ENCODE data around the gene KAZN. TPM values are rescaled to one million over a fixed set of nuclear protein-coding genes. Genes with fewer than 3 reads are reported as not detected.

The KAZN gene
- total and polyA plus RNA-seq, 2 of the 8 experiments (the other 6 are each of a cell fraction or from before 2014, with no cell fraction given): 3.7 to 11.8 TPM

DNA sequence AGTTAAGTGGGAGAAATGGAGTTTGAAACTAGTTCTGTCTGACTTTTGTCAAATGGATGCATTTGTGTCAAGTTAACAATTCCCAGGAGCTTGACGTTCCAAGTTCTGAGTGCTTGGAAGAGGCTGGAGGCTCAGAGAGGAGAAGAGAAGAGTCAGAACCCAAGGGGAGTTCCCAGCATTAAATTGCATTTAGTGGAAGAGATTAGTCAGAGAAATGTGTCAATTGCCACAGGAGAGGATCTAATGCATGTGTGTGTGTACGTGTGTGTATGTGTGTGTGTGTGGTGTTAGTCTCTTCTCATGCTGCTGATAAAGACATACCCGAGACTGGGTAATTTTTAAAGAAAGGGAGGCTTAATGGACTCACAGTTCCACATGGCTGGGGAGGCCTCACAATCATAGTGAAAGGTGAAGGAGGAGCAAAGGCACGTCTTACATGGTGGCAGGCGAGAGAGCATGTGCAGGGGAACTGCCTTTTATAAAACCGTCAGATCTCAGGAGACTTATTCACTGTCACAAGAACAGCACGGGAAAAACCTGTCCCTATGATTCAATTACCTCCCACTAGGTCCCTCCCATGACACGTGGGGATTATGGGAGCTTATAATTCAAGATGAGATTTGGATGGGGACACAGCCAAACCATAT, 453.5 kb downstream of the KAZN start:
- H4K20me1 ChIP-seq (replicated peaks in 1 of 2; ENCODE audit: control insufficient read depth in 1 of 2, insufficient read depth in 2 of 2, low read length in 2 of 2): peaks cover 0 to 3% of the 10 kb centered on the region in 2 experiments
- H2BK120ac ChIP-seq (replicated peaks; ENCODE audit: low read depth, low read length): no peak overlapping the region
- H3K4me1 ChIP-seq (replicated peaks in 1 of 4; ENCODE audit: control insufficient read depth in 3 of 4, insufficient read depth in 4 of 4, low read length in 3 of 4): peaks cover 0 to 14% (median 10%) of the 10 kb centered on the region in 4 experiments; a peak in 6 of 7 replicates
- H4K91ac ChIP-seq (replicated peaks; ENCODE audit: insufficient read length, low read length): no peak overlapping the region
- no peak overlapping the region; the same call in 1 of the 2 replicates for H2AK5ac ChIP-seq (ENCODE audit: low read depth, low read length)
- no peak overlapping the region for H3K4me2 ChIP-seq (ENCODE audit: insufficient read depth in 1 of 2, low read depth in 2 of 2, low read length in 2 of 2)
- H2BK15ac ChIP-seq (ENCODE audit: low read length): 0 out of 2 replicates have a peak overlapping the region, but pooled peaks have one; percentile 81
- 87% methylated on average over 8 of the region's 8 CpGs; no CpG with 5 or more reads in 1 of the 2 experiments for WGBS, 2 experiments (ENCODE audit: extremely low coverage in 1 of 2, insufficient coverage in 1 of 2, insufficient read length in 1 of 2, insufficient replicate concordance in 2 of 2, low coverage in 1 of 2, low lambda C conversion rate in 2 of 2, missing lambda C conversion rate in 1 of 2)
- POLR2A ChIA-PET (ENCODE audit: partially characterized antibody): interaction anchor here (1.2 kb wide), 1 partner anchor 18 kb away, joined by 3 read pairs; no protein-coding TSS in a partner anchor
- H3K56ac ChIP-seq (replicated peaks; ENCODE audit: insufficient read length, low read depth, low read length): no peak overlapping the region
- H3K36me3 ChIP-seq (ENCODE audit: control insufficient read depth in 2 of 4, insufficient read depth in 4 of 4, low read length in 3 of 4): no peaks in the 10 kb centered on the region
- H3K4ac ChIP-seq (replicated peaks; ENCODE audit: insufficient read length, low read depth, low read length): no peak overlapping the region
- H2AFZ ChIP-seq (ENCODE audit: low read length): no peak overlapping the region
- no peak overlapping the region for H2BK12ac ChIP-seq (ENCODE audit: low read depth, low read length)
- H2BK5ac ChIP-seq (ENCODE audit: low read depth, low read length): no peak overlapping the region
- no peak overlapping the region for H3K14ac ChIP-seq (ENCODE audit: insufficient read length)
- no peaks in the 10 kb centered on the region for H3K23me2 ChIP-seq (ENCODE audit: low read depth, low read length)
- H3K79me1 ChIP-seq (ENCODE audit: low read depth, low read length): no peaks in the 10 kb centered on the region
- no peak overlapping the region for H4K8ac ChIP-seq (ENCODE audit: extremely low read depth, insufficient read depth, low read length)
- TF ChIP-seq SIN3A (conservative IDR thresholded peaks at IDR 0.05 in 1 of 2, IDR thresholded peaks at IDR 0.05 in 1 of 2; ENCODE audit: low read depth in 1 of 2, low read length in 2 of 2): no peak
- TF ChIP-seq TAF7 (optimal IDR thresholded peaks at IDR 0.05; ENCODE audit: borderline replicate concordance, low read depth, low read length): no peak
- no peak for TF ChIP-seq EP300 (IDR thresholded peaks at IDR 0.05; ENCODE audit: borderline replicate concordance in 1 of 2, low read depth in 2 of 2, low read length in 2 of 2)
- TF ChIP-seq POU5F1 (IDR thresholded peaks at IDR 0.05; ENCODE audit: low read depth, low read length): no peak
- TF ChIP-seq TEAD4 (IDR thresholded peaks at IDR 0.05; ENCODE audit: low read depth, low read length): no peak
- TF ChIP-seq CREB1 (IDR thresholded peaks at IDR 0.05): no peak
- no peak for TF ChIP-seq USF2 (IDR thresholded peaks at IDR 0.05; ENCODE audit: low read length)
- TF ChIP-seq, protein P1, sequence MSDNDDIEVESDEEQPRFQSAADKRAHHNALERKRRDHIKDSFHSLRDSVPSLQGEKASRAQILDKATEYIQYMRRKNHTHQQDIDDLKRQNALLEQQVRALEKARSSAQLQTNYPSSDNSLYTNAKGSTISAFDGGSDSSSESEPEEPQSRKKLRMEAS (IDR thresholded peaks at IDR 0.05): no peak
- H3K9ac ChIP-seq (replicated peaks in 1 of 4; ENCODE audit: extremely low read depth in 1 of 4, low read depth in 3 of 4, low read length in 3 of 4): no peak overlapping the region
- H4K5ac ChIP-seq (ENCODE audit: insufficient read length, low read depth, low read length): no peak overlapping the region
- H2BK20ac ChIP-seq (ENCODE audit: low read length): no peak overlapping the region
- CTCF ChIA-PET (ENCODE audit: partially characterized antibody): interaction anchor here (0.6 to 4.7 kb wide), 7 partner anchors 11 to 482 kb away, joined by 3 to 29 read pairs (median 3); no protein-coding TSS in a partner anchor
- no peak overlapping the region for H3K18ac ChIP-seq (ENCODE audit: extremely low read depth, low read length)
- H3K4me3 ChIP-seq (ENCODE audit: extremely low read depth in 1 of 4, insufficient read depth in 2 of 4, low read depth in 3 of 4, low read length in 4 of 4): no peak overlapping the region
- H3K27me3 ChIP-seq (replicated peaks in 1 of 4; ENCODE audit: control insufficient read depth in 3 of 4, extremely low read depth in 1 of 4, insufficient read depth in 3 of 4, low read length in 3 of 4): no peaks in the 10 kb centered on the region
- H3K79me2 ChIP-seq (ENCODE audit: control insufficient read depth in 1 of 2, insufficient read depth in 2 of 2, low read length in 2 of 2): no peaks in the 10 kb centered on the region; a peak in 1 of 4 replicates
- no peak for FAIRE-seq
- no peak overlapping the region for H3K23ac ChIP-seq (ENCODE audit: insufficient read length)
- no peak for DNase-seq (ENCODE audit: low read depth in 1 of 2, low spot score in 2 of 2)
- H3K9me3 ChIP-seq (ENCODE audit: insufficient read depth in 2 of 2, low read depth in 1 of 2, low read length in 1 of 2): no peaks in the 10 kb centered on the region
- no peak overlapping the region for H3K27ac ChIP-seq (ENCODE audit: low read depth, low read length)
